ENCODE data around the gene NRTN.

The NRTN gene

GRCh38 chr19:5828661-5829566 is 24.0 kb downstream of the NRTN start:
- no peak for TF ChIP-seq CTCF (IDR thresholded peaks at IDR 0.05)

GRCh38 chr19:5829567-5830310 is 24.9 kb downstream of the NRTN start:
- TF ChIP-seq CTCF (IDR thresholded peaks at IDR 0.05), result no peak

GRCh38 chr19:5831159-5831558 is 26.3 kb downstream of the NRTN start:
- TF ChIP-seq CTCF (IDR thresholded peaks at IDR 0.05), result no peak

GRCh38 chr19:5832061-5832460 is 27.2 kb downstream of the NRTN start:
- TF ChIP-seq CTCF (IDR thresholded peaks at IDR 0.05), result no peak

GRCh38 chr19:5832527-5833216 is 27.8 kb downstream of the NRTN start:
- TF ChIP-seq CTCF (IDR thresholded peaks at IDR 0.05), result no peak

- no peak for TF ChIP-seq CTCF (IDR thresholded peaks at IDR 0.05)
These were observed 33.0 kb downstream of the NRTN start for GRCh38 chr19:5837761-5838352.

Measured in LNCAP (cell line).